HG03196 (cell line): ENCODE results near the gene CCDC138.

Experiments used
- ATAC-seq: cut with Tn5 transposase; IDR thresholded peaks from one replicate; pipeline ENCODE4 v1.9.1; 2021; ENCODE audit not compliant: unreplicated experiment

The CCDC138 gene

GRCh38 chr2:108894766-108895165 lies 108.2 kb downstream of the CCDC138 start:
- no peak for ATAC-seq

GRCh38 chr2:108895188-108895587 lies 108.6 kb downstream of the CCDC138 start:
- ATAC-seq = no peak

- no peak for ATAC-seq
Observed at GRCh38 chr2:108896741-108897140, 110.2 kb downstream of the CCDC138 start.

- no peak for ATAC-seq
Observed at GRCh38 chr2:108898315-108899082, 111.9 kb downstream of the CCDC138 start.

GRCh38 chr2:108904680-108905079 lies 118.1 kb downstream of the CCDC138 start:
- ATAC-seq = no peak

GRCh38 chr2:108905176-108905575 lies 118.6 kb downstream of the CCDC138 start:
- no peak for ATAC-seq

- no peak for ATAC-seq
Observed at GRCh38 chr2:108905906-108906305, 119.3 kb downstream of the CCDC138 start.

- no peak for ATAC-seq
Observed at GRCh38 chr2:108906403-108907077, 120.0 kb downstream of the CCDC138 start.

GRCh38 chr2:108907822-108908712 lies 121.5 kb downstream of the CCDC138 start:
- no peak for ATAC-seq

- ATAC-seq = no peak
Observed at GRCh38 chr2:108908713-108909070, 122.1 kb downstream of the CCDC138 start.

GRCh38 chr2:108909275-108909823 lies 122.8 kb downstream of the CCDC138 start:
- ATAC-seq = no peak

- no peak for ATAC-seq
Observed at GRCh38 chr2:108910011-108910431, 123.5 kb downstream of the CCDC138 start.

GRCh38 chr2:108910541-108911396 lies 124.2 kb downstream of the CCDC138 start:
- ATAC-seq = no peak

- ATAC-seq = no peak
Observed at GRCh38 chr2:108911401-108911800, 124.8 kb downstream of the CCDC138 start.

- no peak for ATAC-seq
Observed at GRCh38 chr2:108911807-108912628, 125.4 kb downstream of the CCDC138 start.

GRCh38 chr2:108912629-108912902 lies 126.0 kb downstream of the CCDC138 start:
- no peak for ATAC-seq

GRCh38 chr2:108916122-108916795 lies 129.7 kb downstream of the CCDC138 start:
- ATAC-seq = no peak

GRCh38 chr2:108916796-108917421 lies 130.3 kb downstream of the CCDC138 start:
- ATAC-seq = no peak

- no peak for ATAC-seq
Observed at GRCh38 chr2:108917526-108917925, 131.0 kb downstream of the CCDC138 start.
